ENCODE data around the gene PLAU. TPM values are rescaled to one million over a fixed set of nuclear protein-coding genes. Genes with fewer than 3 reads are reported as not detected.

The PLAU gene
- polyA plus RNA-seq, 2 of the 4 experiments (the other 2 are of a cell fraction): 75.8 to 82.6 TPM

DNA sequence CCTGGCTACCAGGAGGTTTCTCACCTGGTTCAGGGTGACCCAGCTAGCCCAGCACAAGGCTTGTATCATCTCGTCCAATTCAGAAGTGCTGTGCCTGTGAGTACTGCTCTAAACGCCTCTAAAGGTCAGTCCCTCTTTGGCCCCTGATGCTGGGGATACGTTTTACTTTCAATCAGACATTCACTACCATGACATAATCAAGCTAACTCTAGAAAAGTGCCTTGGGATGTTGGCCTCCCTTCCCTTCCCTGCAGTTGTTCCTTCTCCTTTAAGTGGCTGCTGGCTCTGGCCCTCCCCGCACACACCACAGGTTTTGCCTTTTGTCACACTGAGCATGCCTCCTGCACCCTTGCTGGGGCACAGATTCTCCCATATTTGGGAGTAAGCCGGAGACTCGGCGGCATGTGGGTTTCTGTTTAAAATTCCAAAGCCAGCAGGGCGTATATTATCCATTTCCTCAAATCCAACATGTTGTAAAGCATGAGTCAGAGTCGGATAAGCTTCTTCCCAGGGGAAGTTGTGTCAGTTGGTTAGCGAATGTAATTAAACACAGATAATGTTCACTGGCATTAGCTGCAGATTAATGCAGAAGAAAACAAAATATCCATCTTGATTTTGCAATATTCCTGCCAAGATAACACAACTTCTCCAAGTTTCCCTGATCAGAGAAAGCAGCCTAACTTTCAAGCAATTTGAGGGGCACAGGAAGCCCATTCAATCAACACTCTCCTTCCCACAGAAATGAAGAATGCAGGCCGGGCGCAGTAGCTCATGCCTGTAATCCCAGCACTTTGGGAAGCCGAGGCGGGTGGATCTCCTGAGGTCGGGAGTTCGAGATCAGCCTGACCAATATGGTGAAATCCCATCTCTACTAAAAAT lies 55.2 kb downstream of the PLAU start (continued):
- no peak for TF ChIP-seq POLR2AphosphoS2 (conservative IDR thresholded peaks at IDR 0.05; ENCODE audit: low read length)
- TF ChIP-seq RAD21 (conservative IDR thresholded peaks at IDR 0.05 in 1 of 2, IDR thresholded peaks at IDR 0.05 in 1 of 2): peak in 1 of 2 experiments; percentile 10; a peak in 1 of 5 replicates
- no peak for TF ChIP-seq HDAC2 (IDR thresholded peaks at IDR 0.05)
- no peak for TF ChIP-seq FOXS1 (CRISPR knock-in tag; IDR thresholded peaks at IDR 0.05)
- TF ChIP-seq ZSCAN20 (CRISPR knock-in tag; IDR thresholded peaks at IDR 0.05): no peak
- TF ChIP-seq, protein P1, sequence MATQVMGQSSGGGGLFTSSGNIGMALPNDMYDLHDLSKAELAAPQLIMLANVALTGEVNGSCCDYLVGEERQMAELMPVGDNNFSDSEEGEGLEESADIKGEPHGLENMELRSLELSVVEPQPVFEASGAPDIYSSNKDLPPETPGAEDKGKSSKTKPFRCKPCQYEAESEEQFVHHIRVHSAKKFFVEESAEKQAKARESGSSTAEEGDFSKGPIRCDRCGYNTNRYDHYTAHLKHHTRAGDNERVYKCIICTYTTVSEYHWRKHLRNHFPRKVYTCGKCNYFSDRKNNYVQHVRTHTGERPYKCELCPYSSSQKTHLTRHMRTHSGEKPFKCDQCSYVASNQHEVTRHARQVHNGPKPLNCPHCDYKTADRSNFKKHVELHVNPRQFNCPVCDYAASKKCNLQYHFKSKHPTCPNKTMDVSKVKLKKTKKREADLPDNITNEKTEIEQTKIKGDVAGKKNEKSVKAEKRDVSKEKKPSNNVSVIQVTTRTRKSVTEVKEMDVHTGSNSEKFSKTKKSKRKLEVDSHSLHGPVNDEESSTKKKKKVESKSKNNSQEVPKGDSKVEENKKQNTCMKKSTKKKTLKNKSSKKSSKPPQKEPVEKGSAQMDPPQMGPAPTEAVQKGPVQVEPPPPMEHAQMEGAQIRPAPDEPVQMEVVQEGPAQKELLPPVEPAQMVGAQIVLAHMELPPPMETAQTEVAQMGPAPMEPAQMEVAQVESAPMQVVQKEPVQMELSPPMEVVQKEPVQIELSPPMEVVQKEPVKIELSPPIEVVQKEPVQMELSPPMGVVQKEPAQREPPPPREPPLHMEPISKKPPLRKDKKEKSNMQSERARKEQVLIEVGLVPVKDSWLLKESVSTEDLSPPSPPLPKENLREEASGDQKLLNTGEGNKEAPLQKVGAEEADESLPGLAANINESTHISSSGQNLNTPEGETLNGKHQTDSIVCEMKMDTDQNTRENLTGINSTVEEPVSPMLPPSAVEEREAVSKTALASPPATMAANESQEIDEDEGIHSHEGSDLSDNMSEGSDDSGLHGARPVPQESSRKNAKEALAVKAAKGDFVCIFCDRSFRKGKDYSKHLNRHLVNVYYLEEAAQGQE (IDR thresholded peaks at IDR 0.05): no peak
- TF ChIP-seq PHF8 (IDR thresholded peaks at IDR 0.05; ENCODE audit: borderline replicate concordance, low read depth): no peak
- TF ChIP-seq, protein P2, sequence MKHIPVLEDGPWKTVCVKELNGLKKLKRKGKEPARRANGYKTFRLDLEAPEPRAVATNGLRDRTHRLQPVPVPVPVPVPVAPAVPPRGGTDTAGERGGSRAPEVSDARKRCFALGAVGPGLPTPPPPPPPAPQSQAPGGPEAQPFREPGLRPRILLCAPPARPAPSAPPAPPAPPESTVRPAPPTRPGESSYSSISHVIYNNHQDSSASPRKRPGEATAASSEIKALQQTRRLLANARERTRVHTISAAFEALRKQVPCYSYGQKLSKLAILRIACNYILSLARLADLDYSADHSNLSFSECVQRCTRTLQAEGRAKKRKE (CRISPR knock-in tag; IDR thresholded peaks at IDR 0.05; ENCODE audit: low read depth): no peak
- 0 out of 2 replicates have a peak, but pooled peaks have one; percentile 36 for TF ChIP-seq EHF (CRISPR knock-in tag; IDR thresholded peaks at IDR 0.05)
- TF ChIP-seq, protein P3, sequence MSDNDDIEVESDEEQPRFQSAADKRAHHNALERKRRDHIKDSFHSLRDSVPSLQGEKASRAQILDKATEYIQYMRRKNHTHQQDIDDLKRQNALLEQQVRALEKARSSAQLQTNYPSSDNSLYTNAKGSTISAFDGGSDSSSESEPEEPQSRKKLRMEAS (IDR thresholded peaks at IDR 0.05): peak; percentile 90
- no peak for TF ChIP-seq CHD2 (IDR thresholded peaks at IDR 0.05; ENCODE audit: low read length, partially characterized antibody)
- TF ChIP-seq, protein P4, sequence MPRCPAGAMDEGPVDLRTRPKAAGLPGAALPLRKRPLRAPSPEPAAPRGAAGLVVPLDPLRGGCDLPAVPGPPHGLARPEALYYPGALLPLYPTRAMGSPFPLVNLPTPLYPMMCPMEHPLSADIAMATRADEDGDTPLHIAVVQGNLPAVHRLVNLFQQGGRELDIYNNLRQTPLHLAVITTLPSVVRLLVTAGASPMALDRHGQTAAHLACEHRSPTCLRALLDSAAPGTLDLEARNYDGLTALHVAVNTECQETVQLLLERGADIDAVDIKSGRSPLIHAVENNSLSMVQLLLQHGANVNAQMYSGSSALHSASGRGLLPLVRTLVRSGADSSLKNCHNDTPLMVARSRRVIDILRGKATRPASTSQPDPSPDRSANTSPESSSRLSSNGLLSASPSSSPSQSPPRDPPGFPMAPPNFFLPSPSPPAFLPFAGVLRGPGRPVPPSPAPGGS (IDR thresholded peaks at IDR 0.05): 0 out of 3 replicates have a peak, but pooled peaks have one; percentile 9
- no peak for TF ChIP-seq NFE2L2 (conservative IDR thresholded peaks at IDR 0.05; ENCODE audit: low read length)
- no peak for TF ChIP-seq SMC3 (IDR thresholded peaks at IDR 0.05)

DNA sequence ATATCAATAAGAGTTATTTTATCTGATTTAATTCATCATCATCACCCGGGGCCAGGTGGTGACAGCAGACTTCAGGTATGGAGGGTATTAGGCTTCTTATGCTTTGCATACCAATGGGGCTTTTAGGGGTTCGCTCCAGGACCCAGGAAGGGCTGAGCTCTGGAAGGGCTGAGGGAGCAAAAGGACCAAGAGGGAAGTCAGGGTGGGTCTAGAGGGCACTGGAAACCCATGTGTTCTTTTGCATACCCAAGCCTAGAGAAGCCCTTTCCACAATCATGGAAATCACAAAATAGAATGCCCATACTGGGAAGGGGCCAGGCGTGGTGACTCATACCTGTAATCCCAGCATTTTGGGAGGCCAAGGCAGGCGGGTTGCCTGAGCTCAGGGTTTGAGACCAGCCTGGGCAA lies 56.1 kb downstream of the PLAU start:
- no peak for DNase-seq (ENCODE audit: low read depth in 1 of 2, low spot score in 1 of 2)
- ChIA-PET CTCF (interaction anchor here (0.7 to 5.3 kb wide), 12 partner anchors 9 to 136 kb away, joined by 3 to 23 read pairs (median 6); no protein-coding TSS in a partner anchor), POLR2A (no interaction called here)
- Histone ChIP-seq H3K4me2 (peak overlapping the region; percentile 73), H3K4me3 (no peak overlapping the region), H3K9me3 (no peaks in the 10 kb centered on the region), H3K27ac (peak overlapping the region; percentile 91 to 94), H3K4me1 (peaks cover 35% of the 10 kb centered on the region)
- ATAC-seq: no peak
- 75% methylated on average over 4 of the region's 4 CpGs for WGBS (ENCODE audit: missing lambda C conversion rate)
- FAIRE-seq: no peak
- TF ChIP-seq JUNB (IDR thresholded peaks at IDR 0.05) (no peak), TFCP2L1 (CRISPR knock-in tag; IDR thresholded peaks at IDR 0.05) (no peak), EHF (CRISPR knock-in tag; IDR thresholded peaks at IDR 0.05) (0 out of 2 replicates have a peak, but pooled peaks have one; percentile 4), SMC3 (IDR thresholded peaks at IDR 0.05) (no peak), HOXB5 (CRISPR knock-in tag; IDR thresholded peaks at IDR 0.05) (no peak), NFE2L2 (conservative IDR thresholded peaks at IDR 0.05; ENCODE audit: low read length) (no peak), FOSL2 (IDR thresholded peaks at IDR 0.05) (no peak), FOSL2 (CRISPR knock-in tag; IDR thresholded peaks at IDR 0.05) (peak; percentile 43), RARB (CRISPR knock-in tag; IDR thresholded peaks at IDR 0.05) (no peak), PHF8 (IDR thresholded peaks at IDR 0.05; ENCODE audit: borderline replicate concordance, low read depth) (no peak), RFX5 (IDR thresholded peaks at IDR 0.05) (no peak), SREBF2 (IDR thresholded peaks at IDR 0.05) (no peak), RNF2 (IDR thresholded peaks at IDR 0.05; ENCODE audit: borderline replicate concordance, low read depth) (no peak)
- TF ChIP-seq, protein P5, sequence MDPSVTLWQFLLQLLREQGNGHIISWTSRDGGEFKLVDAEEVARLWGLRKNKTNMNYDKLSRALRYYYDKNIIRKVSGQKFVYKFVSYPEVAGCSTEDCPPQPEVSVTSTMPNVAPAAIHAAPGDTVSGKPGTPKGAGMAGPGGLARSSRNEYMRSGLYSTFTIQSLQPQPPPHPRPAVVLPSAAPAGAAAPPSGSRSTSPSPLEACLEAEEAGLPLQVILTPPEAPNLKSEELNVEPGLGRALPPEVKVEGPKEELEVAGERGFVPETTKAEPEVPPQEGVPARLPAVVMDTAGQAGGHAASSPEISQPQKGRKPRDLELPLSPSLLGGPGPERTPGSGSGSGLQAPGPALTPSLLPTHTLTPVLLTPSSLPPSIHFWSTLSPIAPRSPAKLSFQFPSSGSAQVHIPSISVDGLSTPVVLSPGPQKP (IDR thresholded peaks at IDR 0.05; ENCODE audit: low read depth, low read length): no peak
- TF ChIP-seq, protein P6, sequence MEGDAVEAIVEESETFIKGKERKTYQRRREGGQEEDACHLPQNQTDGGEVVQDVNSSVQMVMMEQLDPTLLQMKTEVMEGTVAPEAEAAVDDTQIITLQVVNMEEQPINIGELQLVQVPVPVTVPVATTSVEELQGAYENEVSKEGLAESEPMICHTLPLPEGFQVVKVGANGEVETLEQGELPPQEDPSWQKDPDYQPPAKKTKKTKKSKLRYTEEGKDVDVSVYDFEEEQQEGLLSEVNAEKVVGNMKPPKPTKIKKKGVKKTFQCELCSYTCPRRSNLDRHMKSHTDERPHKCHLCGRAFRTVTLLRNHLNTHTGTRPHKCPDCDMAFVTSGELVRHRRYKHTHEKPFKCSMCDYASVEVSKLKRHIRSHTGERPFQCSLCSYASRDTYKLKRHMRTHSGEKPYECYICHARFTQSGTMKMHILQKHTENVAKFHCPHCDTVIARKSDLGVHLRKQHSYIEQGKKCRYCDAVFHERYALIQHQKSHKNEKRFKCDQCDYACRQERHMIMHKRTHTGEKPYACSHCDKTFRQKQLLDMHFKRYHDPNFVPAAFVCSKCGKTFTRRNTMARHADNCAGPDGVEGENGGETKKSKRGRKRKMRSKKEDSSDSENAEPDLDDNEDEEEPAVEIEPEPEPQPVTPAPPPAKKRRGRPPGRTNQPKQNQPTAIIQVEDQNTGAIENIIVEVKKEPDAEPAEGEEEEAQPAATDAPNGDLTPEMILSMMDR (IDR thresholded peaks at IDR 0.05): no peak
- TF ChIP-seq, protein P2 (CRISPR knock-in tag; IDR thresholded peaks at IDR 0.05; ENCODE audit: low read depth): no peak
- TF ChIP-seq, protein P7, sequence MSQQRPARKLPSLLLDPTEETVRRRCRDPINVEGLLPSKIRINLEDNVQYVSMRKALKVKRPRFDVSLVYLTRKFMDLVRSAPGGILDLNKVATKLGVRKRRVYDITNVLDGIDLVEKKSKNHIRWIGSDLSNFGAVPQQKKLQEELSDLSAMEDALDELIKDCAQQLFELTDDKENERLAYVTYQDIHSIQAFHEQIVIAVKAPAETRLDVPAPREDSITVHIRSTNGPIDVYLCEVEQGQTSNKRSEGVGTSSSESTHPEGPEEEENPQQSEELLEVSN (IDR thresholded peaks at IDR 0.05; ENCODE audit: borderline replicate concordance, low read depth): no peak

All from A549 (cell line).